K562 (cell line): ENCODE data around the gene POMGNT2. TPM values are rescaled to one million over a fixed set of nuclear protein-coding genes. Genes with fewer than 3 reads are reported as not detected.

ENCODE experiments used
- ATAC-seq: fragments of 200-7000 bp; cut with Tn5 transposase; 3 replicates; pipeline ENCODE4 v1.9.1; 2020; ENCODE audit warnings: moderate library complexity
- BruUV-seq: library from RNA; stranded (reverse); fragments of 400-500 nt; replicated peaks from 2 replicates; lab custom pipeline; 2021; lab: Mats Ljungman, UMichigan
- CTCF ChIA-PET: fragments of 300-600 bp; formaldehyde crosslinking; extraction: SDS; loops from one replicate; lab custom pipeline; 2021; ENCODE audit warnings: low intra/inter-chr PET ratio; lab: Yijun Ruan, JAX
- POLR2A ChIA-PET: fragments of 300-600, 350-650 bp; sonication (Branson Sonifier 250); formaldehyde crosslinking; extraction: SDS; loops from one replicate; lab custom pipeline; 2021; ENCODE audit warnings: antibody characterized with exemption, inconsistent platforms; lab: Yijun Ruan, JAX
- DNase-seq, 4 experiments: peaks; one replicate each; pipeline versions ENCODE4 v3.0.0 to v3.0.0-alpha.2; 2011 to 2018; ENCODE audit warnings: low spot score in 3 of 4, mixed read lengths in 3 of 4; ENCODE audit errors: extremely low read depth in 1 of 4
- FAIRE-seq: peaks from 2 replicates; lab custom pipeline; 2011; peaks lifted over from hg19 to GRCh38; lab: Jason Lieb, UNC
- H2AFZ ChIP-seq: 2 replicates; pipeline ENCODE4 v1.6.0; 2011; ENCODE audit warnings: low read depth, low read length, control low read depth, inconsistent platforms
- H3K27ac ChIP-seq: fragments of 200-600 bp; 3 replicates; pipeline ENCODE4 v1.8.0; 2011; ENCODE audit warnings: low read depth, mild to moderate bottlenecking, control low read depth, inconsistent platforms, low read length, moderate library complexity, mixed read lengths; ENCODE audit errors: extremely low read depth
- H3K27me3 ChIP-seq, 2 experiments: fragments of 300-600 bp in 1 of 2; 2 replicates in 1 of 2; 3 replicates in 1 of 2; pipeline versions ENCODE4 v1.6.0 to v1.8.0; 2011; ENCODE audit warnings: inconsistent platforms in 2 of 2, low read length in 2 of 2, mild to moderate bottlenecking in 1 of 2, mixed read lengths in 1 of 2, moderate library complexity in 1 of 2; ENCODE audit not compliant: control insufficient read depth in 2 of 2, insufficient read depth in 2 of 2
- H3K36me3 ChIP-seq: fragments of 300-600 bp; 3 replicates; pipeline ENCODE4 v1.8.0; 2011; ENCODE audit warnings: mild to moderate bottlenecking, low read length, inconsistent platforms; ENCODE audit not compliant: control insufficient read depth, insufficient read depth
- H3K4me1 ChIP-seq, 2 experiments: fragments of 200-600 bp in 1 of 2; replicated peaks in 1 of 2; 2 replicates in 1 of 2; 3 replicates in 1 of 2; pipeline versions ENCODE4 v1.5.1 to v1.8.0; 2011; ENCODE audit warnings: inconsistent platforms in 2 of 2, low read length in 2 of 2, mild to moderate bottlenecking in 1 of 2, mixed read lengths in 1 of 2, moderate library complexity in 1 of 2; ENCODE audit not compliant: control insufficient read depth in 2 of 2, insufficient read depth in 2 of 2
- H3K4me2 ChIP-seq: 2 replicates; pipeline ENCODE4 v1.6.1; 2011; ENCODE audit warnings: low read length, control low read depth, inconsistent platforms, mixed read lengths; ENCODE audit not compliant: insufficient read depth
- H3K4me3 ChIP-seq: fragments of 200-600 bp; sonication (generic), shearing (Covaris generic); 2 replicates; pipeline ENCODE4 v1.5.1; 2016; ENCODE audit warnings: control low read depth, inconsistent platforms
- H3K79me2 ChIP-seq: fragments of 200-600 bp; 3 replicates; pipeline ENCODE4 v1.8.0; 2011; ENCODE audit warnings: low read length, inconsistent platforms; ENCODE audit not compliant: control insufficient read depth, insufficient read depth
- H3K9ac ChIP-seq, 2 experiments: 2 replicates each; pipeline versions ENCODE4 v1.6.0 to v1.6.1; 2011; ENCODE audit warnings: low read depth in 2 of 2, low read length in 2 of 2, control low read depth in 1 of 2, inconsistent platforms in 1 of 2, mild to moderate bottlenecking in 1 of 2, mixed read lengths in 1 of 2; ENCODE audit not compliant: insufficient read depth in 1 of 2
- H3K9me1 ChIP-seq: one replicate; pipeline ENCODE4 v1.6.0; 2011; ENCODE audit warnings: inconsistent platforms, mild to moderate bottlenecking, low read length, moderate library complexity; ENCODE audit not compliant: control insufficient read depth, insufficient read depth
- H3K9me3 ChIP-seq: replicated peaks from 2 replicates; pipeline ENCODE4 v1.5.1; 2011; ENCODE audit warnings: low read depth, low read length, inconsistent platforms; ENCODE audit not compliant: control insufficient read depth, insufficient read depth
- H4K20me1 ChIP-seq: replicated peaks from 2 replicates; pipeline ENCODE4 v1.6.1; 2011; ENCODE audit warnings: low read length, inconsistent platforms, mixed read lengths; ENCODE audit not compliant: control insufficient read depth, insufficient read depth
- BHLHE40 ChIP-seq: IDR thresholded peaks from 2 replicates; pipeline ENCODE4 v1.6.1; 2011; ENCODE audit warnings: low read length, improper control_type of control experiment
- DNMT1 ChIP-seq: fragments of 450-650 bp; IDR thresholded peaks from 2 replicates; pipeline ENCODE4 v1.6.1; 2016; ENCODE audit warnings: antibody characterized with exemption, mild to moderate bottlenecking
- HNRNPL ChIP-seq: fragments of 200-400 bp; formaldehyde crosslinking; IDR thresholded peaks from 2 replicates; pipeline ENCODE4 v1.6.1; 2017; ENCODE audit warnings: low read depth, mild to moderate bottlenecking, low read length
- KDM5B ChIP-seq: fragments of 200-600 bp; sonication (generic); IDR thresholded peaks from 2 replicates; pipeline ENCODE4 v1.6.1; 2012; ENCODE audit warnings: low read depth, mild to moderate bottlenecking, moderate library complexity, low read length, control low read depth, inconsistent platforms; ENCODE audit not compliant: insufficient replicate concordance
- MCM2 ChIP-seq: fragments of 450-650 bp; IDR thresholded peaks from 2 replicates; pipeline ENCODE4 v1.6.1; 2017; ENCODE audit warnings: low read depth, mild to moderate bottlenecking
- NR1H2 ChIP-seq: sonication (generic); formaldehyde crosslinking; IDR thresholded peaks from 2 replicates; pipeline ENCODE4 v1.4.0; 2020; ENCODE audit warnings: mild to moderate bottlenecking, missing genetic modification reagents
- PYGO2 ChIP-seq: fragments of 450-650 bp; IDR thresholded peaks from 2 replicates; pipeline ENCODE4 v1.6.1; 2016; ENCODE audit warnings: mild to moderate bottlenecking, missing genetic modification characterization, moderate library complexity, missing compliant biosample characterization
- SLC30A9 ChIP-seq: fragments of 250-450 bp; sonication (Bioruptor Pico); IDR thresholded peaks from 2 replicates; pipeline ENCODE4 v1.8.0; 2022; ENCODE audit warnings: mild to moderate bottlenecking, moderate library complexity
- WGBS: fragments of 100-300 bp; shearing (Covaris generic); methylation state at CpG from one replicate; pipeline ENCODE4 v1.1.6; 2016; ENCODE audit warnings: low coverage, mixed read lengths; ENCODE audit not compliant: insufficient coverage; ENCODE audit errors: missing lambda C conversion rate; 5-methylcytosine and 5-hydroxymethylcytosine counted together
- in situ Hi-C: fragments of 300-500 bp; cut with MboI; formaldehyde crosslinking; loops from 4 replicates; pipeline ENCODE4 v1.15.0; 2018; ENCODE audit warnings: inconsistent platforms, mixed read lengths
- intact Hi-C: fragments of 100-400 bp; cut with micrococcal nuclease; formaldehyde crosslinking; loops from 2 replicates; pipeline ENCODE4 v1.14.2; 2022
- polyA plus RNA-seq, 8 experiments: library from polyadenylated mRNA; depleted of rRNA in 4 of 8; stranded (reverse) in 5 of 8; unstranded in 3 of 8; fragments of >200 nt; fragmentation: Nextera tagmentation in 2 of 8; fragmentation: Illumina TruSeq in 1 of 8; extraction: Ambion mirVana in 2 of 8; extraction: Trizol in 1 of 8; gene quantifications; 2 replicates each; pipeline versions ENCODE4 v1.2.1 to v1.2.3, GENCODE V29; 2011 to 2014; ENCODE audit warnings: inconsistent platforms in 1 of 8, missing spikeins in 1 of 8
- total RNA-seq, 7 experiments: library from RNA; depleted of rRNA in 6 of 7; stranded (reverse); fragments of >200 nt in 6 of 7; fragmentation: Illumina TruSeq in 2 of 7; extraction: Trizol in 2 of 7; gene quantifications; 2 replicates each; pipeline versions ENCODE4 v1.2.1 to v1.2.3, GENCODE V29; 2011 to 2021; ENCODE audit warnings: low replicate concordance in 1 of 7
- TF ChIP-seq, protein P1 (sequence below): fragments of 250-450 bp; sonication (Bioruptor Pico); IDR thresholded peaks from 2 replicates; pipeline ENCODE4 v1.5.0; 2021
- TF ChIP-seq, protein P2 (sequence below): fragments of 450-650 bp; conservative IDR thresholded peaks from 2 replicates; pipeline ENCODE4 v1.6.1; 2016; ENCODE audit warnings: missing genetic modification characterization, low read depth, mild to moderate bottlenecking, missing compliant biosample characterization, moderate library complexity
- TF ChIP-seq, protein P3 (sequence below): IDR thresholded peaks from 2 replicates; pipeline ENCODE4 v1.6.1; 2016; ENCODE audit warnings: missing genetic modification characterization, missing compliant biosample characterization

POMGNT2 gene
- total and polyA plus RNA-seq, 9 of the 15 experiments (the other 6 are each of a cell fraction or from before 2014, with no cell fraction given), result 0.65 to 14.1 (median 10.3) TPM

DNA sequence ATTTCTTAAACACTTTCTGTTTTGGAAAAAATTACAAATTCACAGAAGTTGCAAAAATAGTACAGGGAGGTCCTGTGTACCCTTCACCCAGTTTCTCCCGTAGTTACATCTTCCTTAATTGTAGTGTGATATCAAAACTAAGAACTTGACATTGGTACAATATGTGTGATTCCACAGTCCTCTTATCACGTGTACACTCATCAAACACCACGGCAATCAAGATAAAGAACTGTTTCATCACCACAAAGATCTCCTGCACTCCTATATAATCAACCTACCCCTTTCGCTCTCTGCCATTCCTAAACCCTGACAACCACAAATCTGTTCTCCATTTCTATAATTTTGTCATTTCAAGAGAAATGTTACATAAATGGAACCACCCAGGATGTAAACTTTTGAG lies 31.4 kb downstream of the POMGNT2 start:
- H3K9ac ChIP-seq, result no peak overlapping the region
- no peak for DNase-seq
- no peak overlapping the region for H3K4me3 ChIP-seq
- H3K27me3 ChIP-seq, result peaks cover 0 to 9% of the 10 kb centered on the region in 2 experiments; a peak in 2 of 5 replicates
- no peaks in the 10 kb centered on the region for H3K9me3 ChIP-seq
- POLR2A ChIA-PET, result interaction anchor here (0.9 kb wide), 1 partner anchor 11 kb away, joined by 5 read pairs; no protein-coding TSS in a partner anchor
- no peaks in the 10 kb centered on the region for H3K4me1 ChIP-seq
- no TSS peak for BruUV-seq
- H2AFZ ChIP-seq, result no peak overlapping the region
- TF ChIP-seq NR1H2 (CRISPR knock-in tag) (no peak), HNRNPL (no peak), BHLHE40 (no peak), SLC30A9 (CRISPR knock-in tag) (no peak), PYGO2 (tag) (no peak), KDM5B (no peak), MCM2 (no peak), DNMT1 (no peak)
- TF ChIP-seq, protein P1, sequence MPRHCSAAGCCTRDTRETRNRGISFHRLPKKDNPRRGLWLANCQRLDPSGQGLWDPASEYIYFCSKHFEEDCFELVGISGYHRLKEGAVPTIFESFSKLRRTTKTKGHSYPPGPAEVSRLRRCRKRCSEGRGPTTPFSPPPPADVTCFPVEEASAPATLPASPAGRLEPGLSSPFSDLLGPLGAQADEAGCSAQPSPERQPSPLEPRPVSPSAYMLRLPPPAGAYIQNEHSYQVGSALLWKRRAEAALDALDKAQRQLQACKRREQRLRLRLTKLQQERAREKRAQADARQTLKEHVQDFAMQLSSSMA (CRISPR knock-in tag), result no peak
- TF ChIP-seq, protein P2, sequence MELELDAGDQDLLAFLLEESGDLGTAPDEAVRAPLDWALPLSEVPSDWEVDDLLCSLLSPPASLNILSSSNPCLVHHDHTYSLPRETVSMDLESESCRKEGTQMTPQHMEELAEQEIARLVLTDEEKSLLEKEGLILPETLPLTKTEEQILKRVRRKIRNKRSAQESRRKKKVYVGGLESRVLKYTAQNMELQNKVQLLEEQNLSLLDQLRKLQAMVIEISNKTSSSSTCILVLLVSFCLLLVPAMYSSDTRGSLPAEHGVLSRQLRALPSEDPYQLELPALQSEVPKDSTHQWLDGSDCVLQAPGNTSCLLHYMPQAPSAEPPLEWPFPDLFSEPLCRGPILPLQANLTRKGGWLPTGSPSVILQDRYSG, result no peak
- TF ChIP-seq, protein P3, sequence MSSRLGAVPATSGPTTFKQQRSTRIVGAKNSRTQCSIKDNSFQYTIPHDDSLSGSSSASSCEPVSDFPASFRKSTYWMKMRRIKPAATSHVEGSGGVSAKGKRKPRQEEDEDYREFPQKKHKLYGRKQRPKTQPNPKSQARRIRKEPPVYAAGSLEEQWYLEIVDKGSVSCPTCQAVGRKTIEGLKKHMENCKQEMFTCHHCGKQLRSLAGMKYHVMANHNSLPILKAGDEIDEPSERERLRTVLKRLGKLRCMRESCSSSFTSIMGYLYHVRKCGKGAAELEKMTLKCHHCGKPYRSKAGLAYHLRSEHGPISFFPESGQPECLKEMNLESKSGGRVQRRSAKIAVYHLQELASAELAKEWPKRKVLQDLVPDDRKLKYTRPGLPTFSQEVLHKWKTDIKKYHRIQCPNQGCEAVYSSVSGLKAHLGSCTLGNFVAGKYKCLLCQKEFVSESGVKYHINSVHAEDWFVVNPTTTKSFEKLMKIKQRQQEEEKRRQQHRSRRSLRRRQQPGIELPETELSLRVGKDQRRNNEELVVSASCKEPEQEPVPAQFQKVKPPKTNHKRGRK (tag), result no peak
- TF ChIP-seq, all 486 proteins: peak for 0
- WGBS, result 8% methylated on average over 4 of the region's 4 CpGs
- no peaks in the 10 kb centered on the region for H3K79me2 ChIP-seq
- no peak for FAIRE-seq
- in situ Hi-C loops (no loop called here), intact Hi-C loops (loop anchor here (10.0 kb wide), 1 partner anchor 110 kb away; no protein-coding TSS in a partner anchor)
- CTCF ChIA-PET, result no interaction called here
- H3K36me3 ChIP-seq, result no peaks in the 10 kb centered on the region
- H3K4me2 ChIP-seq, result no peak overlapping the region
- H3K27ac ChIP-seq, result no peak overlapping the region
- no peaks in the 10 kb centered on the region for H3K9me1 ChIP-seq
- ATAC-seq, result no peak
- no peaks in the 10 kb centered on the region for H4K20me1 ChIP-seq
